Omental fat pad (tissue), 4 donors: ENCODE measurements around the gene NCS1. TPM values are rescaled to one million over a fixed set of nuclear protein-coding genes. Genes with fewer than 3 reads are reported as not detected.

Experiments used
- ATAC-seq: fragments of 150-250 bp; one replicate; pipeline ENCODE4 v1.9.1; 2016; ENCODE audit warnings: mild to moderate bottlenecking, moderate library complexity; ENCODE audit not compliant: low FRiP score
- DNase-seq: peaks from one replicate; pipeline ENCODE4 v3.0.0-alpha.2; 2019; ENCODE audit warnings: low spot score
- total RNA-seq, 4 donors: library from RNA; depleted of rRNA; stranded (reverse); fragments of >200 nt; gene quantifications; one replicate each; pipeline ENCODE4 v1.1.0, GENCODE V29; 2016
- TF ChIP-seq, protein P1 (sequence below), 3 donors: fragments of 450-650 bp; IDR thresholded peaks; one replicate each; pipeline ENCODE4 v1.5.1; 2016 to 2017; ENCODE audit warnings: antibody characterized with exemption in 3 of 3, mild to moderate bottlenecking in 3 of 3, moderate library complexity in 2 of 3

Gene NCS1
- total RNA-seq, 4 donors from 2014 or later = 2.5 to 14.7 (median 4.0) TPM

DNA sequence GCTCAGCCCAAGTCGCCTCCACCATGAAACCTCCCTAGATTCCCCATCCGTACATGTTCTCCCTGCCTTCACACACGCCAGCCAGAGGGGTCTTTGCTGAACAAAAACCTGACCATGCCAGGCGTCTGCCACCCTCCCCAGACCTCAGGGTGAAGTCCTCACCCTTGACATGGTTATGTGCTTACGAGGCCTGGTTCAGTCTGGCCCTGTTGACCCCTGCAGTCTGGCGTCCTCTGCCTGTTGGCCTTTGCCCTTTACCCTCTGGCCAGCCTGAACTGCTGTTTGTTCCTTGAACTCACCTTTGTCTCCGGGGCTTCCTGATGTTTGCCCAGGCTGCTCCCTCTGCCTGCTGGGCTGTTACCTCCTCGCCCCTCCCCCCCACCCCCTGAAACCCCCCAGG lies 29.8 kb downstream of the NCS1 start:
- TF ChIP-seq, protein P1, sequence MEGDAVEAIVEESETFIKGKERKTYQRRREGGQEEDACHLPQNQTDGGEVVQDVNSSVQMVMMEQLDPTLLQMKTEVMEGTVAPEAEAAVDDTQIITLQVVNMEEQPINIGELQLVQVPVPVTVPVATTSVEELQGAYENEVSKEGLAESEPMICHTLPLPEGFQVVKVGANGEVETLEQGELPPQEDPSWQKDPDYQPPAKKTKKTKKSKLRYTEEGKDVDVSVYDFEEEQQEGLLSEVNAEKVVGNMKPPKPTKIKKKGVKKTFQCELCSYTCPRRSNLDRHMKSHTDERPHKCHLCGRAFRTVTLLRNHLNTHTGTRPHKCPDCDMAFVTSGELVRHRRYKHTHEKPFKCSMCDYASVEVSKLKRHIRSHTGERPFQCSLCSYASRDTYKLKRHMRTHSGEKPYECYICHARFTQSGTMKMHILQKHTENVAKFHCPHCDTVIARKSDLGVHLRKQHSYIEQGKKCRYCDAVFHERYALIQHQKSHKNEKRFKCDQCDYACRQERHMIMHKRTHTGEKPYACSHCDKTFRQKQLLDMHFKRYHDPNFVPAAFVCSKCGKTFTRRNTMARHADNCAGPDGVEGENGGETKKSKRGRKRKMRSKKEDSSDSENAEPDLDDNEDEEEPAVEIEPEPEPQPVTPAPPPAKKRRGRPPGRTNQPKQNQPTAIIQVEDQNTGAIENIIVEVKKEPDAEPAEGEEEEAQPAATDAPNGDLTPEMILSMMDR (IDR thresholded peaks at IDR 0.05) = no peak
- DNase-seq (no peak), ATAC-seq (no peak)

DNA sequence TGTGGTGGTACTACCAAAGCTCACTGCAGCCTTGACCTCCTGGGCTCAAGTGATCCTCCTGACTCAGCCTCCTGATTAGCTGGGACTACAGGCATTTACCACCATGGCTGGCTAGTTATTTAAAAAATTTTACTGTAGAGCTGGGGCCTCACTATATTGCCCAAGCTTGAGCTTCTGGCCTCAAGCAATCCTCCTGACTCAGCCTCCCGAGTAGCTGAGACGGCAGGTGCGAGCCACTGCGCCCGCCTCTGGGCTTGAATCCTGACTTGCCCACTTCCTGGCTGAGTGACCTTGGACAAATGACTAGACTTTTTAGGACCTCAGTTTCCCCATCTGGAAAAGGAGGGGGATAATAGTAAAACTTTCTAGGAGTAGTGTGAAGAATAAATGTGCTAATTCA lies 32.1 kb downstream of the NCS1 start:
- DNase-seq = no peak
- no peak for ATAC-seq
- TF ChIP-seq, protein P1 (IDR thresholded peaks at IDR 0.05) = no peak

DNA sequence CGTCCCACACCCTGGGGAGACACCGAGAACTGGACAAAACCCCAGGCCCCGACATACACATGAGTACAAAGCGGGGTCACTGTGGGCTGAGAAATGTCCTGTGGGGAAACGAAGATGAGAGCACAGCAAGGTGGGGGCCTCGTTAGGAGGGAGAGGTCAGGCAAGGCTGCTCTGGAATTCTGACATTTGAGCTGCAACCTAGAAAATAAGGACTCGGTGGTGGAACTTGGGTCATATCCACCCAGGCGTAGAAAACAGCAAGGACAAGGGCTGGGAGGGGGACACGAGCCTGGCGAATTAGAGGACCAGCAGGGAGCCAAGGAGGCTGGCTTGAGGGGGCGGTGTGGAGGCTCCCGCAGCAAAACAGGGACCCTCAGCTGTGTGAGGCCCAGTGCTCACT lies 32.8 kb downstream of the NCS1 start:
- no peak for DNase-seq

DNA sequence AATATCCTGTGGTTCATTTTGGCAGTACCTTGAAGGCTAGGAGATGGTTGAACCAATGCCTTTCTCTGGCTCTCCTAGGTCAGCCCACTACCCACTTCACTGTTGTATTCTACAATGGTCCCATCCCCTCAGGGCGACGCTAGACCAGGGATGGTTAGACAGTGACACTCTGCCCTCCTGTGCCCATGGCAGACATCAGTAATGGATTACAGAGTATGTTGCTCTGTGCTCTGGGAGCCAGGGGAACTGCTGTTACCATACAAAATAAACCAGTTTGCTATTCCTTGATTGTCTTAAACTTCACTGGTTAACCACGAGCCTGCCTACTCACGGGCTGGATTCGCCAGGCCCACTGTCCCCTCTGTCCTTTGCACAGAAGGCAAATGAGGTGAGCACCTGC lies 33.7 kb downstream of the NCS1 start:
- DNase-seq (no peak), ATAC-seq (no peak)
- TF ChIP-seq, protein P1 (IDR thresholded peaks at IDR 0.05) = no peak

More for the DNA sequence above, 32.8 kb downstream of the NCS1 start:
- TF ChIP-seq, protein P1 (IDR thresholded peaks at IDR 0.05) = no peak
- ATAC-seq = no peak

DNA sequence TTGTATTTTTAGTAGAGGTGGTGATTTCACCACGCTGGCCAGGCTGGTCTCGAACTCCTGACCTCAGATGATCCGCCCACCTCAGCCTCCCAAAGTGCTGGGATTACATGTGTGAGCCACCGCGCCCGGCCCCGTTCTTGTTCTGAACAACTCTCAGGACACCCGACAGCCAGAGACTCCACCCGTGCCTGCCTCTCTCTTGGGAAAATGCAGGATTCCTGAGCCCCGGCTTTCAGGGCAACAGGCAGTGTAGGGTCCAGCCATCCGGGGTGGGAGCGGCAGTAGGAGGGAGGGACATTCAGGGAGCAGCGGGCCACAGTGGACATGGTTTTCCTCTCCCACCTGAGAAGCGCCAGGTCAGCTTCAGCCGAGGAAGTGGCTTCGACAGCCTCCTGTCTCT lies 34.4 kb downstream of the NCS1 start:
- DNase-seq (no peak), ATAC-seq (no peak)
- TF ChIP-seq, protein P1 (IDR thresholded peaks at IDR 0.05) = no peak

DNA sequence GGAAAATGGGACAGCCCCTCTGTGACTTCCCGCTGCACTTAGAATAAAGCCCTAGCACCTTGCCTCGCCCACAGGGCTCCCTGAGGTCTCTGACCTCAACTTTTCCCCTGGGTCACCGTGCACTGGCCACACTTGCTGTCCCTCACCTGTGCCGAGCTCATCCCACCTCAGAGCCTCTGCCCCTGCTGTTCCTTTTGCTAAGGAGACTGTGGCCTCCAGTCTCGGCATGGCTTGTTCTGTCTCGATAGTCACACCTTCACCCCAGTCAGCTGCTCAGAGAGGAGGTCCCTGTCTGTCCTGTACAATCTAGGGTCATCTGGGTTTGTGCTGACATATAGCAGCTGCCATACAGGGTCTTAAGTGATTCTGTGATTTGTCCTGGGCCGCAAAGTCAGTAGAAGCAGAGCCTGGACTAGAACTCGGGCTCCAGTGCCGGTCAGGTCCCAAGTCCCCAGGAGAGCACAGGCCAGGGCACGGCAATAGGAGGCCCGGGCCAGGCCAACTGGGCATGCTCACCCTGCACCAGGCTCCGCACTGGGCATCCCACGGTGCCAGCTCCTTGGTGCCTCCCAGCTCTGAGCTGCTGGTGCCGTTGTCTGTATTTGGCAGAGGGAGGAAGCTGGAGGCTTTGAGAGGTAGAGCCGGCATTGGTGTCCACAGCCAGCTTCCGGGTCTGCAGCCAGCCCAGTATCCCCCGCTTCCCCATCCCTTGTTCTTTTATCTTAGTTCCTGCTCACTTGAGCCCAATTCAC lies 35.2 kb downstream of the NCS1 start:
- TF ChIP-seq, protein P1 (IDR thresholded peaks at IDR 0.05) = no peak
- no peak for DNase-seq
- ATAC-seq = no peak
